GM19193 (cell line): ENCODE results near the gene ZMYND8.

Experiments used
- POLR2A ChIP-seq: IDR thresholded peaks from 4 replicates; pipeline ENCODE4 v1.6.1; 2011; ENCODE audit not compliant: insufficient read depth, insufficient read length; ENCODE audit errors: extremely low read depth

Gene ZMYND8

GRCh38 chr20:47175493-47175892, 181.0 kb downstream of the ZMYND8 start:
- no peak for TF ChIP-seq POLR2A

- no peak for TF ChIP-seq POLR2A
Observed at GRCh38 chr20:47174456-47175243, 181.8 kb downstream of the ZMYND8 start.

GRCh38 chr20:47173596-47174216, 182.8 kb downstream of the ZMYND8 start:
- TF ChIP-seq POLR2A: no peak

- TF ChIP-seq POLR2A: no peak
Observed at GRCh38 chr20:47172579-47172978, 183.9 kb downstream of the ZMYND8 start.

- TF ChIP-seq POLR2A: no peak
Observed at GRCh38 chr20:47167846-47168245, 188.7 kb downstream of the ZMYND8 start.

GRCh38 chr20:47165376-47165865, 191.1 kb downstream of the ZMYND8 start:
- no peak for TF ChIP-seq POLR2A

GRCh38 chr20:47164140-47164539, 192.4 kb downstream of the ZMYND8 start:
- TF ChIP-seq POLR2A: no peak

- TF ChIP-seq POLR2A: no peak
Observed at GRCh38 chr20:47161411-47161810, 195.1 kb downstream of the ZMYND8 start.

GRCh38 chr20:47160992-47161391, 195.5 kb downstream of the ZMYND8 start:
- no peak for TF ChIP-seq POLR2A

- no peak for TF ChIP-seq POLR2A
Observed at GRCh38 chr20:47160240-47160639, 196.3 kb downstream of the ZMYND8 start.
